OCI-LY7 (cell line): ENCODE results near the gene CFAP74. TPM values are rescaled to one million over a fixed set of nuclear protein-coding genes. Genes with fewer than 3 reads are reported as not detected.

Source experiments
- BruUV-seq: library from RNA; stranded (reverse); fragments of 400-500 nt; replicated peaks from 2 replicates; lab custom pipeline; 2021; lab: Mats Ljungman, UMichigan
- CTCF ChIA-PET: fragments of 300-600 bp; sonication (Branson Sonifier 250); formaldehyde crosslinking; loops from one replicate; lab custom pipeline; 2022; ENCODE audit warnings: antibody characterized with exemption; ENCODE audit not compliant: unreplicated experiment; lab: Charles Lee
- POLR2A ChIA-PET: fragments of 300-600 bp; sonication (Branson Sonifier 250); formaldehyde crosslinking; loops from one replicate; lab custom pipeline; 2022; ENCODE audit warnings: antibody characterized with exemption; lab: Charles Lee
- DNase-seq: peaks from one replicate; pipeline ENCODE4 v3.0.0-alpha.2; 2015; ENCODE audit warnings: low spot score
- H2AFZ ChIP-seq: fragments of 200-600 bp; sonication (generic), shearing (Covaris generic); 2 replicates; pipeline ENCODE4 v1.6.1; 2014; ENCODE audit warnings: mild to moderate bottlenecking, antibody characterized with exemption, low read length, moderate library complexity
- H3K27ac ChIP-seq: fragments of 200-600 bp; sonication (generic); 2 replicates; pipeline ENCODE4 v1.5.1; 2014; ENCODE audit warnings: mixed run types, low read depth, mild to moderate bottlenecking, moderate library complexity, low read length, inconsistent platforms; ENCODE audit not compliant: poor library complexity, severe bottlenecking
- H3K36me3 ChIP-seq: fragments of 200-600 bp; sonication (generic); 2 replicates; pipeline ENCODE4 v1.6.1; 2014; ENCODE audit warnings: mild to moderate bottlenecking, antibody characterized with exemption, low read length, moderate library complexity, mixed read lengths; ENCODE audit not compliant: insufficient read depth
- H3K4me1 ChIP-seq: fragments of 200-600 bp; sonication (generic); 2 replicates; pipeline ENCODE4 v1.5.1; 2014; ENCODE audit warnings: mild to moderate bottlenecking, low read length; ENCODE audit not compliant: insufficient read depth, poor library complexity, severe bottlenecking
- H3K4me2 ChIP-seq: fragments of 200-600 bp; sonication (generic); 2 replicates; pipeline ENCODE4 v1.6.1; 2014; ENCODE audit warnings: mild to moderate bottlenecking, low read length
- H3K4me3 ChIP-seq: fragments of 200-600 bp; sonication (generic); 2 replicates; pipeline ENCODE4 v1.5.1; 2014; ENCODE audit warnings: mild to moderate bottlenecking, low read depth, low read length; ENCODE audit not compliant: poor library complexity, severe bottlenecking
- H3K79me2 ChIP-seq: fragments of 200-600 bp; sonication (generic); 2 replicates; pipeline ENCODE4 v1.6.1; 2016; ENCODE audit warnings: low read depth, mild to moderate bottlenecking, low read length, moderate library complexity, mixed read lengths; ENCODE audit not compliant: insufficient read depth
- H3K9me2 ChIP-seq: fragments of 200-600 bp; sonication (generic); 2 replicates; pipeline ENCODE4 v1.6.1; 2016; ENCODE audit warnings: mild to moderate bottlenecking, low read length, mixed read lengths; ENCODE audit not compliant: insufficient read depth
- H3K9me3 ChIP-seq: fragments of 200-600 bp; sonication (generic); 2 replicates; pipeline ENCODE4 v1.6.1; 2014; ENCODE audit warnings: mild to moderate bottlenecking, mixed run types, low read length, mixed read lengths
- H4K20me1 ChIP-seq: fragments of 200-600 bp; sonication (generic); 2 replicates; pipeline ENCODE4 v1.6.1; 2014; ENCODE audit warnings: mild to moderate bottlenecking, antibody characterized with exemption, low read length, moderate library complexity, mixed read lengths; ENCODE audit not compliant: insufficient read depth
- EZH2phosphoT487 ChIP-seq: fragments of 200-600 bp; sonication (generic); IDR thresholded peaks from 2 replicates; pipeline ENCODE4 v1.6.1; 2018; ENCODE audit warnings: low read depth, borderline replicate concordance, mild to moderate bottlenecking, mixed run types, antibody characterized with exemption, low read length, moderate library complexity, mixed read lengths
- intact Hi-C: fragments of 100-400 bp; cut with micrococcal nuclease; formaldehyde crosslinking; loops from one replicate; pipeline ENCODE4 v1.10.0; 2022; ENCODE audit not compliant: unreplicated experiment
- total RNA-seq, 2 experiments: library from RNA; depleted of rRNA in 1 of 2; stranded (reverse); fragments of >200 nt in 1 of 2; shearing (Covaris generic) in 1 of 2; gene quantifications; 2 replicates each; pipeline ENCODE4 v1.2.3, GENCODE V29; 2014 to 2022
- TF ChIP-seq, protein P1 (sequence below): fragments of 200-600 bp; sonication (generic); conservative IDR thresholded peaks from 2 replicates; pipeline ENCODE4 v1.5.1; 2014; ENCODE audit warnings: mild to moderate bottlenecking, antibody characterized with exemption, low read length, moderate library complexity, mixed read lengths

CFAP74 gene
- total RNA-seq, 2 experiments from 2014 or later: not detected

DNA sequence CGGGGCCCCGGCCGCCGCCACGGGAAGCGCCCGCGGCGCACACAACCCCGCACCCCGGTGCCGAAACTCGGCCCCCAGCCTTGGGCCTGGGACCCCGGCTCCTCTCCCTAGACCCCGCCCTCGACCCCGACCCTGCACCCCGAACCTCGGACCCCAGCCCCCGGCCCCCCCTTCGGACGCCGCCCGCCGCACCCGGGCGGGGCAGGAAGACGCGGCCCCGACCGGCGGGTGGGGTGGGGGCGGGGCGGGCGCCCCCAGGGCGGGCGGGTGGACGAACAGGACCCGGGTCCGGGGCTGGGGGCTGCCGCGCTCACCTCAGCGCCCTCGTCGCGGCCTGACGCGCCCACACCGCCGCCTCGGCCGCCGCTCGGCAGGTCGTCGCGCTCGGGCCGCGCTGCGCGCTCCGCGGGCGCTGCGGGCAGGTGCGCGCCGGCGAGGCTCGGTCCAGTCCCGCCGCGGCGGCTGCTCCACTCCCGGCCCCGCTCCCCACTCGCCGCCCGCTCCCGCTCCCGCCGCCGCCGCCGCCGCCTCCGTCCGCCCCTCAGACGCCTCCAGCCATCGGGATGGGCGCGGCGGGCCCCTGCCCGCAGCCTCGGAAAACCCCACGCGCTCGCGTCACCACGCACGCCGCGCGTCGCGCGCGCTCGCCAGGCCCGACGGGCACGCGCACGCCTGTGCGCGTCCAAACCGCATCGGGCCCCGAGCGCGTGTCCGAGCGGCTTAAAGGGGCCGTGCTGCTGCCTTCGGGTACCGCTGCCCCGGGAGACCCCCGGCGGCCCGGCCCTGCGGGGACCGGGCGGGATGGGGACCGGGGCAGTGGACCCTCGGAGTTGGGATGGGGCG lies 112.9 kb downstream of the CFAP74 start, which contains the start of gene GNB1:
Gene GNB1, minus strand, starts transcription at position 582 of the 843 bp plus-strand sequence. CDS start 65,634 bp downstream, outside the sequence.
- no peaks in the 10 kb centered on the region for H3K9me2 ChIP-seq
- H3K27ac ChIP-seq: peak within 1 kb of the TSS; percentile 82
- peaks cover 37% of the 10 kb centered on the region for H4K20me1 ChIP-seq
- no TSS peak for BruUV-seq
- H2AFZ ChIP-seq: no peak within 1 kb of the TSS
- CTCF ChIA-PET: interaction anchor here (1.0 kb wide), 1 partner anchor 18 kb away, joined by 7 read pairs; no protein-coding TSS in a partner anchor
- H3K4me3 ChIP-seq: peak within 1 kb of the TSS; percentile 97
- POLR2A ChIA-PET: interaction anchor here (0.5 to 0.7 kb wide), 2 partner anchors 10 to 47 kb away, joined by 3 read pairs; no protein-coding TSS in a partner anchor
- H3K4me2 ChIP-seq: peak within 1 kb of the TSS; percentile 98
- TF ChIP-seq, protein P1, sequence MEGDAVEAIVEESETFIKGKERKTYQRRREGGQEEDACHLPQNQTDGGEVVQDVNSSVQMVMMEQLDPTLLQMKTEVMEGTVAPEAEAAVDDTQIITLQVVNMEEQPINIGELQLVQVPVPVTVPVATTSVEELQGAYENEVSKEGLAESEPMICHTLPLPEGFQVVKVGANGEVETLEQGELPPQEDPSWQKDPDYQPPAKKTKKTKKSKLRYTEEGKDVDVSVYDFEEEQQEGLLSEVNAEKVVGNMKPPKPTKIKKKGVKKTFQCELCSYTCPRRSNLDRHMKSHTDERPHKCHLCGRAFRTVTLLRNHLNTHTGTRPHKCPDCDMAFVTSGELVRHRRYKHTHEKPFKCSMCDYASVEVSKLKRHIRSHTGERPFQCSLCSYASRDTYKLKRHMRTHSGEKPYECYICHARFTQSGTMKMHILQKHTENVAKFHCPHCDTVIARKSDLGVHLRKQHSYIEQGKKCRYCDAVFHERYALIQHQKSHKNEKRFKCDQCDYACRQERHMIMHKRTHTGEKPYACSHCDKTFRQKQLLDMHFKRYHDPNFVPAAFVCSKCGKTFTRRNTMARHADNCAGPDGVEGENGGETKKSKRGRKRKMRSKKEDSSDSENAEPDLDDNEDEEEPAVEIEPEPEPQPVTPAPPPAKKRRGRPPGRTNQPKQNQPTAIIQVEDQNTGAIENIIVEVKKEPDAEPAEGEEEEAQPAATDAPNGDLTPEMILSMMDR: no peak
- TF ChIP-seq EZH2phosphoT487: no peak
- peak; percentile 96 for DNase-seq
- H3K9me3 ChIP-seq: peaks cover 4% of the 10 kb centered on the region; the same call in 1 of the 2 replicates
- intact Hi-C loops: loop anchor here (2.0 kb wide), 1 partner anchor 50 kb away; no protein-coding TSS in a partner anchor
- peaks cover 60% of the 10 kb centered on the region for H3K4me1 ChIP-seq
- H3K36me3 ChIP-seq: peaks cover 42% of the 10 kb centered on the region
- peaks cover 70% of the 10 kb centered on the region for H3K79me2 ChIP-seq

DNA sequence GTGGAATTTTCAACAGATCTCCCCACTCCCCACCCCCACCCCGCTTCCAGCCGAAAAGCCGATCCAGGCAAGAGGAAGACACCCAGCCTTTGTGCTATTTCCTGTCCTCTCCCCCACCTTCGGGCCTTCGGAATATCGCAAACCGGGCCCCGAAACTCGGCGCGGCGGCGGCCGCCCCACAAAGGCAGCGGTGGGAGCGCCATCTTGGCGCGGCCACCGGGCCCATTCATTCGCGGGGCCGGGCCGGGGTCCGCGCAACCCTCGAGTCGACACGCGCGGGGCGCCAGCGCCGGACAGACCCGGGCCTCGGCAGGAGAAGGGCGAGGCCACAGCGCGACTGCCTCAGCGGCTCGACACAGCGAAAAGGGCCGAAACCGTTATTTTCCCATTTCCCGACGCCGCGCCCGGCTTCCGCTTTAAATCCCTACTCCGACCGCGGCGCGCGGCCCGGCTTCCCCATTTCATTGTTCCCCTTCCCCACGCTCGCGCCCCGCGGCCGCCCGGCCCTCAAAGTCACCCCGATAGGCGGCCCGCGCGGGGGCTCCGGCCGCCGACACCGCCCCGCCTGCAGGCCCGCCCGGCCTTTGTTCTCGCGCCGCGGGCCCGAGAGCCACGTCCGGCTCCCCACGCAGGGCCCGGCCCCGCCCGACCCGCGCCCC lies 113.6 kb downstream of the CFAP74 start:
- Histone ChIP-seq H3K4me3 (peak overlapping the region; percentile 97), H3K27ac (peak overlapping the region; percentile 82), H3K9me2 (no peaks in the 10 kb centered on the region), H4K20me1 (peaks cover 38% of the 10 kb centered on the region), H3K9me3 (peaks cover 4% of the 10 kb centered on the region; the same call in 1 of the 2 replicates), H3K4me2 (peak overlapping the region; percentile 89), H3K4me1 (peaks cover 53% of the 10 kb centered on the region), H3K36me3 (peaks cover 48% of the 10 kb centered on the region), H3K79me2 (peaks cover 77% of the 10 kb centered on the region), H2AFZ (no peak overlapping the region)
- TF ChIP-seq, protein P1: 0 out of 2 replicates have a peak, but pooled peaks have one; percentile 12
- TF ChIP-seq EZH2phosphoT487: no peak
- POLR2A ChIA-PET: interaction anchor here (1.4 kb wide), 1 partner anchor 47 kb away, joined by 5 read pairs; no protein-coding TSS in a partner anchor
- DNase-seq: peak; percentile 71
- no TSS peak for BruUV-seq
- CTCF ChIA-PET: no interaction called here
- intact Hi-C loops: loop anchor here (2.0 kb wide), 1 partner anchor 49 kb away; no protein-coding TSS in a partner anchor
